GM12878 (cell line): ENCODE data around the gene IFRD2. TPM values are rescaled to one million over a fixed set of nuclear protein-coding genes. Genes with fewer than 3 reads are reported as not detected.

Experiments
- ATAC-seq: fragments of 200-7000 bp; cut with Tn5 transposase; 3 replicates; pipeline ENCODE4 v1.9.1; 2020; ENCODE audit warnings: mild to moderate bottlenecking, moderate library complexity
- BruUV-seq: library from RNA; stranded (reverse); fragments of 400-500 nt; replicated peaks from 2 replicates; lab custom pipeline; 2021; lab: Mats Ljungman, UMichigan
- CTCF ChIA-PET: fragments of 300-600 bp; sonication (Branson Sonifier 250); formaldehyde crosslinking; extraction: SDS; loops from one replicate; lab custom pipeline; 2021; ENCODE audit warnings: inconsistent platforms; lab: Yijun Ruan, JAX
- POLR2A ChIA-PET: fragments of 350-600 bp; formaldehyde crosslinking; extraction: SDS; loops from one replicate; lab custom pipeline; 2021; ENCODE audit warnings: inconsistent platforms; lab: Charles Lee
- RAD21 ChIA-PET: fragments of 300-600 bp; sonication (Branson Sonifier 250); formaldehyde crosslinking; loops from one replicate; lab custom pipeline; 2023; ENCODE audit warnings: antibody characterized with exemption; ENCODE audit not compliant: unreplicated experiment; lab: Charles Lee
- SMC1A ChIA-PET: fragments of 300-600 bp; sonication (Branson Sonifier 250); formaldehyde crosslinking; loops from one replicate; lab custom pipeline; 2023; ENCODE audit not compliant: unreplicated experiment, uncharacterized antibody; lab: Charles Lee
- DNase-seq: peaks from one replicate; pipeline ENCODE4 v3.0.0-alpha.2; 2011; ENCODE audit warnings: low read depth, low spot score
- FAIRE-seq: peaks from 3 replicates; lab custom pipeline; 2011; peaks lifted over from hg19 to GRCh38; lab: Jason Lieb, UNC
- H2AFZ ChIP-seq: 2 replicates; pipeline ENCODE4 v1.6.0; 2011; ENCODE audit warnings: low read depth, low read length, control low read depth; ENCODE audit not compliant: control insufficient read depth
- H3K27ac ChIP-seq: 2 replicates; pipeline ENCODE4 v1.5.1; 2011; ENCODE audit warnings: control low read depth; ENCODE audit not compliant: control insufficient read depth, insufficient read depth
- H3K27me3 ChIP-seq, 2 experiments: replicated peaks in 1 of 2; 2 replicates each; pipeline versions ENCODE4 v1.6.0 to v1.6.1; 2011; ENCODE audit warnings: low read length in 1 of 2; ENCODE audit not compliant: control insufficient read depth in 2 of 2, insufficient read depth in 2 of 2
- H3K36me3 ChIP-seq, 2 experiments: 2 replicates each; pipeline ENCODE4 v1.5.1; 2011; ENCODE audit warnings: low read length in 1 of 2; ENCODE audit not compliant: control insufficient read depth in 2 of 2, insufficient read depth in 2 of 2
- H3K4me1 ChIP-seq: 2 replicates; pipeline ENCODE4 v1.6.1; 2011; ENCODE audit warnings: mild to moderate bottlenecking, low read length, moderate library complexity, mixed read lengths; ENCODE audit not compliant: control insufficient read depth, insufficient read depth
- H3K4me2 ChIP-seq: 2 replicates; pipeline ENCODE4 v1.6.0; 2011; ENCODE audit warnings: control low read depth; ENCODE audit not compliant: control insufficient read depth, insufficient read depth
- H3K4me3 ChIP-seq: fragments of 200-600 bp; sonication (generic); 2 replicates; pipeline ENCODE4 v1.5.1; 2016
- H3K79me2 ChIP-seq: 2 replicates; pipeline ENCODE4 v1.6.0; 2011; ENCODE audit warnings: low read length; ENCODE audit not compliant: control insufficient read depth, insufficient read depth
- H3K9ac ChIP-seq: 2 replicates; pipeline ENCODE4 v1.8.0; 2011; ENCODE audit warnings: low read length, control low read depth, mixed read lengths; ENCODE audit not compliant: control insufficient read depth, insufficient read depth
- H3K9me3 ChIP-seq: replicated peaks from 3 replicates; pipeline ENCODE4 v1.5.1; 2011; ENCODE audit warnings: mild to moderate bottlenecking, low read length; ENCODE audit not compliant: control insufficient read depth, insufficient read depth
- H4K20me1 ChIP-seq: 2 replicates; pipeline ENCODE4 v1.6.0; 2011; ENCODE audit not compliant: control insufficient read depth, insufficient read depth
- BCL3 ChIP-seq: IDR thresholded peaks from 2 replicates; pipeline ENCODE4 v1.6.1; 2011; ENCODE audit warnings: borderline replicate concordance, low read depth, mild to moderate bottlenecking, moderate library complexity, low read length; ENCODE audit not compliant: insufficient read depth, poor library complexity, severe bottlenecking
- E2F8 ChIP-seq: fragments of 450-650 bp; IDR thresholded peaks from 2 replicates; pipeline ENCODE4 v1.6.1; 2018; ENCODE audit warnings: mild to moderate bottlenecking, low read depth, moderate library complexity; ENCODE audit not compliant: partially characterized antibody
- EGR1 ChIP-seq, 2 experiments: IDR thresholded peaks; 1 replicate in 1 of 2; 2 replicates in 1 of 2; pipeline ENCODE4 v1.6.1; 2011 to 2012; ENCODE audit warnings: low read depth in 2 of 2, low read length in 2 of 2, borderline replicate concordance in 1 of 2, mild to moderate bottlenecking in 1 of 2, moderate library complexity in 1 of 2
- FOS ChIP-seq: IDR thresholded peaks from 3 replicates; pipeline ENCODE4 v1.6.1; 2011; ENCODE audit warnings: borderline replicate concordance; ENCODE audit not compliant: insufficient read length; ENCODE audit errors: extremely low read depth
- NR2C1 ChIP-seq: fragments of 450-650 bp; IDR thresholded peaks from 2 replicates; pipeline ENCODE4 v1.6.1; 2017; ENCODE audit warnings: antibody characterized with exemption, mild to moderate bottlenecking, moderate library complexity
- NRF1 ChIP-seq: conservative IDR thresholded peaks from 2 replicates; pipeline ENCODE4 v1.6.1; 2011; ENCODE audit warnings: mild to moderate bottlenecking, low read depth, low read length, improper control_type of control experiment
- PRDM15 ChIP-seq: fragments of 450-650 bp; formaldehyde crosslinking; IDR thresholded peaks from 2 replicates; pipeline ENCODE4 v1.4.0; 2020; ENCODE audit warnings: mild to moderate bottlenecking, moderate library complexity
- RAD21 ChIP-seq: IDR thresholded peaks from 2 replicates; pipeline ENCODE4 v1.6.1; 2011; ENCODE audit warnings: mild to moderate bottlenecking, low read depth, low read length, moderate library complexity; ENCODE audit not compliant: insufficient read depth
- RELA ChIP-seq: fragments of 450-650 bp; IDR thresholded peaks from 2 replicates; pipeline ENCODE4 v1.8.0; 2014; ENCODE audit warnings: borderline replicate concordance; ENCODE audit not compliant: partially characterized antibody
- SPI1 ChIP-seq: IDR thresholded peaks from 2 replicates; pipeline ENCODE4 v1.6.1; 2011; ENCODE audit warnings: low read depth, mild to moderate bottlenecking, low read length, moderate library complexity, borderline replicate concordance; ENCODE audit not compliant: insufficient read depth
- USF1 ChIP-seq: IDR thresholded peaks from 2 replicates; pipeline ENCODE4 v1.6.1; 2011; ENCODE audit warnings: borderline replicate concordance, low read depth, mild to moderate bottlenecking, moderate library complexity, mixed read lengths, low read length; ENCODE audit not compliant: insufficient read depth; ENCODE audit errors: extremely low read length
- ZNF207 ChIP-seq: fragments of 450-650 bp; IDR thresholded peaks from 2 replicates; pipeline ENCODE4 v1.6.1; 2014; ENCODE audit warnings: antibody characterized with exemption, mild to moderate bottlenecking, borderline replicate concordance
- WGBS: methylation state at CpG from one replicate; pipeline ENCODE4 v1.1.6; 2016; ENCODE audit warnings: low lambda C conversion rate; ENCODE audit not compliant: insufficient replicate concordance, insufficient coverage; ENCODE audit errors: missing lambda C conversion rate; 5-methylcytosine and 5-hydroxymethylcytosine counted together
- in situ Hi-C: fragments of 300-500 bp; cut with MboI; formaldehyde crosslinking; loops from 9 replicates; pipeline ENCODE4 v1.14.3; 2018; ENCODE audit warnings: mixed read lengths
- intact Hi-C: fragments of 100-400 bp; cut with micrococcal nuclease; formaldehyde crosslinking; loops from one replicate; pipeline ENCODE4 v1.14.2; 2022; ENCODE audit not compliant: unreplicated experiment
- polyA plus RNA-seq, 11 experiments: library from polyadenylated mRNA; depleted of rRNA in 4 of 11; unstranded in 6 of 11; stranded (reverse) in 5 of 11; fragments of >200 nt; fragmentation: Nextera tagmentation in 4 of 11; fragmentation: Illumina TruSeq in 1 of 11; extraction: Ambion mirVana in 4 of 11; extraction: Trizol in 1 of 11; gene quantifications; 1 replicate in 1 of 11; 2 replicates in 10 of 11; pipeline versions ENCODE4 v1.2.1 to v1.2.3, GENCODE V29; 2011 to 2016; ENCODE audit warnings: inconsistent platforms in 2 of 11, missing spikeins in 2 of 11, low read depth in 1 of 11
- total RNA-seq, 4 experiments: library from RNA; depleted of rRNA in 3 of 4; stranded (reverse); fragments of >200 nt in 3 of 4; fragmentation: Illumina TruSeq in 1 of 4; extraction: Trizol in 1 of 4; gene quantifications; 2 replicates each; pipeline versions ENCODE4 v1.2.1 to v1.2.3, GENCODE V29; 2013 to 2021

IFRD2 gene
- total and polyA plus RNA-seq, 10 of the 15 experiments (the other 5 are each of a cell fraction or from before 2014, with no cell fraction given): 19.1 to 153 (median 80.3) TPM

DNA sequence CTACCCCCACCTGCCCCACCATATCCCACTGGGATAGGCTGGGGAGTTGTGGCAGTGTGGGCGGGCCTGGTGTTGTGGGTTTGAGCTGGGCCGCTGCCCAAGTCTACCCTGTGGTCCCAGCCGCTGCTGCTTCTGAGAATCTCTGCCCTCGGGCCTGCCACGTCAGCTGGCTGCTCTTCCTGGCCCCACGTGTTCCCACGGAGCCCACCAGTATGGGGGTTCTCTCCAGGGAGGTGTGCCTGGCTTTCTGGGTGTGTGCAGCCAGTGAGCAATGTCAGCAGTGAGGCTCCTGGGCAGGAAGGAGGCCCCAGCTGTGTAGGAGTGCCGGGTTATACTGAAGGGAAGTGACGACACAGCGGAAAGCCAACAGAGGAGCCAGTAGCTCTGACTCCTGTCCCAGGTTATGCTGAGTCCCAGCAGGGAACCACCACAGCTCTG lies 45.7 kb downstream of the IFRD2 start:
- peak overlapping the region; percentile 71 for H3K27ac ChIP-seq
- no peaks in the 10 kb centered on the region for H3K27me3 ChIP-seq
- CTCF ChIA-PET: interaction anchor here (0.6 to 3.3 kb wide), 25 partner anchors 9 to 931 kb away, joined by 3 to 149 read pairs (median 4); partner anchors contain the start of genes GNAI2, GNAT1, HYAL3 and NAA80
- no peaks in the 10 kb centered on the region for H3K9me3 ChIP-seq
- peaks cover 81% of the 10 kb centered on the region for H3K79me2 ChIP-seq
- FAIRE-seq: no peak
- H2AFZ ChIP-seq: peak overlapping the region; percentile 43
- RAD21 ChIA-PET: interaction anchor here (0.6 to 4.1 kb wide), 15 partner anchors 8 to 322 kb away, joined by 3 to 73 read pairs (median 6); partner anchors contain the start of genes GNAI2, GNAT1, HEMK1 and HYAL3
- 0% methylated on average over 10 of the region's 10 CpGs for WGBS
- peaks cover 47% of the 10 kb centered on the region for H3K4me1 ChIP-seq
- SMC1A ChIA-PET: interaction anchor here (0.7 to 1.7 kb wide), 13 partner anchors 8 to 54 kb away, joined by 3 to 51 read pairs (median 4); partner anchors contain the start of genes GNAI2, GNAT1, HYAL3 and NAA80
- peaks cover 15 to 17% of the 10 kb centered on the region in 2 experiments; a peak in 3 of 4 replicates for H3K36me3 ChIP-seq
- no TSS peak for BruUV-seq
- in situ Hi-C loops: no loop called here
- intact Hi-C loops: loop anchor here (1.0 to 2.0 kb wide), 2 partner anchors 19 to 26 kb away; no protein-coding TSS in a partner anchor
- no peak for DNase-seq
- H3K9ac ChIP-seq: peak overlapping the region; percentile 73
- H3K4me3 ChIP-seq: peak overlapping the region; percentile 70
- peak overlapping the region; percentile 94 for H3K4me2 ChIP-seq
- POLR2A ChIA-PET: interaction anchor here (0.7 to 1.8 kb wide), 8 partner anchors 9 to 91 kb away, joined by 3 to 22 read pairs (median 6); partner anchors contain the start of genes GNAI2, HYAL3 and NAA80
- peak; percentile 77 for ATAC-seq
- peaks cover 25% of the 10 kb centered on the region for H4K20me1 ChIP-seq
- TF ChIP-seq FOS: no peak
- no peak for TF ChIP-seq PRDM15
- TF ChIP-seq RAD21: no peak
- peak; percentile 29; the same call in 1 of the 2 replicates for TF ChIP-seq SPI1
- TF ChIP-seq ZNF207: peak; percentile 10; the same call in 1 of the 2 replicates
- TF ChIP-seq BCL3: no peak
- no peak for TF ChIP-seq RELA
- no peak for TF ChIP-seq USF1
- no peak for TF ChIP-seq E2F8
- peak; percentile 47 for TF ChIP-seq NR2C1
- TF ChIP-seq EGR1 (IDR thresholded peaks at IDR 0.05; ENCODE audit: borderline replicate concordance in 1 of 2, low read depth in 2 of 2, low read length in 2 of 2): no peak
- TF ChIP-seq NRF1: no peak
